PC-9 (cell line): Measurements from ENCODE around the gene DNAH6. TPM values are rescaled to one million over a fixed set of nuclear protein-coding genes. Genes with fewer than 3 reads are reported as not detected.

ENCODE experiments used
- BruUV-seq: library from RNA; stranded (reverse); fragments of 400-500 nt; replicated peaks from 2 replicates; lab custom pipeline; 2021; lab: Mats Ljungman, UMichigan
- CTCF ChIA-PET: fragments of 300-600 bp; sonication (Branson Sonifier 250); formaldehyde crosslinking; loops from one replicate; lab custom pipeline; 2022; ENCODE audit warnings: antibody characterized with exemption; lab: Charles Lee
- POLR2A ChIA-PET: fragments of 300-600 bp; sonication (Branson Sonifier 250); formaldehyde crosslinking; loops from one replicate; lab custom pipeline; 2022; ENCODE audit warnings: antibody characterized with exemption; ENCODE audit not compliant: unreplicated experiment; lab: Charles Lee
- DNase-seq, 2 experiments: peaks; one replicate each; pipeline versions ENCODE4 v3.0.0 to v3.0.0-alpha.2; 2015 to 2022; ENCODE audit warnings: mixed read lengths in 1 of 2
- H2AFZ ChIP-seq: fragments of 200-600 bp; sonication (generic); 2 replicates; pipeline ENCODE4 v1.8.1; 2017; ENCODE audit warnings: antibody characterized with exemption
- H3F3A ChIP-seq: fragments of 200-600 bp; sonication (generic); 2 replicates; pipeline ENCODE4 v1.8.1; 2017; ENCODE audit warnings: antibody characterized with exemption, mild to moderate bottlenecking, low read depth; ENCODE audit not compliant: insufficient read depth
- H3K27ac ChIP-seq: fragments of 200-600 bp; sonication (generic); 2 replicates; pipeline ENCODE4 v1.6.1; 2016; ENCODE audit warnings: mixed run types
- H3K27me3 ChIP-seq: fragments of 200-600 bp; sonication (generic); 2 replicates; pipeline ENCODE4 v1.6.1; 2016; ENCODE audit warnings: low read depth, mixed run types; ENCODE audit not compliant: insufficient read depth
- H3K36me3 ChIP-seq: fragments of 200-600 bp; sonication (generic); 2 replicates; pipeline ENCODE4 v1.6.1; 2016; ENCODE audit warnings: low read depth, mixed run types
- H3K4me1 ChIP-seq: fragments of 200-600 bp; sonication (generic); replicated peaks from 2 replicates; pipeline ENCODE4 v1.6.1; 2016; ENCODE audit warnings: mixed run types; ENCODE audit not compliant: insufficient read depth
- H3K4me2 ChIP-seq: fragments of 200-600 bp; sonication (generic); 2 replicates; pipeline ENCODE4 v1.6.1; 2017; ENCODE audit warnings: mixed run types
- H3K4me3 ChIP-seq: fragments of 200-600 bp; sonication (generic); 2 replicates; pipeline ENCODE4 v1.6.1; 2016; ENCODE audit warnings: mixed run types
- H3K79me2 ChIP-seq: fragments of 200-600 bp; sonication (generic); 2 replicates; pipeline ENCODE4 v1.6.1; 2017; ENCODE audit warnings: low read depth, mixed run types
- H3K9me2 ChIP-seq: fragments of 200-600 bp; sonication (generic); 2 replicates; pipeline ENCODE4 v1.8.1; 2017; ENCODE audit warnings: mild to moderate bottlenecking; ENCODE audit not compliant: insufficient read depth
- H3K9me3 ChIP-seq: fragments of 200-600 bp; sonication (generic); 2 replicates; pipeline ENCODE4 v1.8.1; 2016; ENCODE audit warnings: low read depth; ENCODE audit not compliant: insufficient read depth
- H4K20me1 ChIP-seq: fragments of 200-600 bp; sonication (generic); 2 replicates; pipeline ENCODE4 v1.8.1; 2017; ENCODE audit not compliant: insufficient read depth
- CTCF ChIP-seq: fragments of 200-600 bp; sonication (generic); conservative IDR thresholded peaks from 2 replicates; pipeline ENCODE4 v1.6.1; 2017; ENCODE audit warnings: mixed run types, antibody characterized with exemption, mild to moderate bottlenecking, moderate library complexity
- EZH2 ChIP-seq: fragments of 200-600 bp; sonication (generic); IDR thresholded peaks from 2 replicates; pipeline ENCODE4 v1.8.0; 2017; ENCODE audit warnings: antibody characterized with exemption, low read depth
- intact Hi-C: fragments of 100-400 bp; cut with micrococcal nuclease; formaldehyde crosslinking; loops from one replicate; pipeline ENCODE4 v1.10.0; 2022; ENCODE audit not compliant: unreplicated experiment
- total RNA-seq: library from RNA; stranded (reverse); gene quantifications from 2 replicates; pipeline ENCODE4 v1.2.3, GENCODE V29; 2021

Gene DNAH6
- total RNA-seq, 1 experiment from 2014 or later: not detected

GRCh38 chr2:84788027-84788426 lies 271.7 kb downstream of the DNAH6 start:
- H3K9me2 ChIP-seq: no peaks in the 10 kb centered on the region
- ChIA-PET CTCF (no interaction called here), POLR2A (no interaction called here)
- no TSS peak for BruUV-seq
- no peaks in the 10 kb centered on the region for H3K9me3 ChIP-seq
- H3K27ac ChIP-seq: no peak overlapping the region
- H3K36me3 ChIP-seq: no peaks in the 10 kb centered on the region
- H3K4me1 ChIP-seq: no peaks in the 10 kb centered on the region
- no peak overlapping the region for H3K4me2 ChIP-seq
- H3K4me3 ChIP-seq: no peak overlapping the region
- no peak overlapping the region for H2AFZ ChIP-seq
- no peaks in the 10 kb centered on the region for H4K20me1 ChIP-seq
- H3K27me3 ChIP-seq: no peaks in the 10 kb centered on the region
- H3F3A ChIP-seq: no peaks in the 10 kb centered on the region
- intact Hi-C loops: no loop called here
- TF ChIP-seq CTCF: no peak
- TF ChIP-seq EZH2: no peak
- DNase-seq: no peak
- no peaks in the 10 kb centered on the region for H3K79me2 ChIP-seq

- Histone ChIP-seq H3K36me3 (no peaks in the 10 kb centered on the region), H3K9me3 (no peaks in the 10 kb centered on the region), H3F3A (no peaks in the 10 kb centered on the region), H3K27me3 (0 out of 2 replicates have a peak, but pooled peaks cover 2% of the 10 kb centered on the region), H2AFZ (no peak overlapping the region), H3K9me2 (no peaks in the 10 kb centered on the region), H3K4me1 (no peaks in the 10 kb centered on the region), H3K4me3 (no peak overlapping the region), H3K4me2 (no peak overlapping the region), H4K20me1 (no peaks in the 10 kb centered on the region), H3K27ac (no peak overlapping the region), H3K79me2 (no peaks in the 10 kb centered on the region)
- no peak for DNase-seq
- CTCF ChIA-PET: interaction anchor here (0.6 kb wide), 1 partner anchor 13 kb away, joined by 5 read pairs; no protein-coding TSS in a partner anchor
- TF ChIP-seq EZH2 (no peak), CTCF (no peak)
- no TSS peak for BruUV-seq
- POLR2A ChIA-PET: no interaction called here
- intact Hi-C loops: no loop called here
These were observed 272.2 kb downstream of the DNAH6 start for GRCh38 chr2:84788498-84788897.

GRCh38 chr2:84792856-84793522 lies 276.7 kb downstream of the DNAH6 start:
- H2AFZ ChIP-seq: no peak overlapping the region
- H3K4me3 ChIP-seq: no peak overlapping the region
- no peak for DNase-seq
- TF ChIP-seq EZH2 (no peak), CTCF (no peak)
- H3K9me2 ChIP-seq: no peaks in the 10 kb centered on the region
- no peaks in the 10 kb centered on the region for H3K4me1 ChIP-seq
- no TSS peak for BruUV-seq
- no peaks in the 10 kb centered on the region for H4K20me1 ChIP-seq
- CTCF ChIA-PET: interaction anchor here (0.6 kb wide), 1 partner anchor 109 kb away, joined by 3 read pairs; no protein-coding TSS in a partner anchor
- no peak overlapping the region for H3K4me2 ChIP-seq
- H3K9me3 ChIP-seq: no peaks in the 10 kb centered on the region
- intact Hi-C loops: no loop called here
- no peaks in the 10 kb centered on the region for H3K36me3 ChIP-seq
- H3F3A ChIP-seq: no peaks in the 10 kb centered on the region
- H3K79me2 ChIP-seq: no peaks in the 10 kb centered on the region
- POLR2A ChIA-PET: no interaction called here
- no peak overlapping the region for H3K27ac ChIP-seq
- H3K27me3 ChIP-seq: 0 out of 2 replicates have a peak, but pooled peaks cover 4% of the 10 kb centered on the region
